Esophagus muscularis mucosa (tissue), 4 donors: ENCODE measurements around the gene GSTO1.

Experiments used
- EP300 ChIP-seq: sonication (generic); formaldehyde crosslinking; IDR thresholded peaks from one replicate; pipeline ENCODE4 v1.6.1; 2017; ENCODE audit warnings: antibody characterized with exemption
- POLR2A ChIP-seq: fragments of 450-650 bp; IDR thresholded peaks from one replicate; pipeline ENCODE4 v1.6.1; 2017; ENCODE audit warnings: antibody characterized with exemption, moderate library complexity, mild to moderate bottlenecking, low read depth
- POLR2AphosphoS5 ChIP-seq, 2 donors: sonication (generic); formaldehyde crosslinking; IDR thresholded peaks; one replicate each; pipeline ENCODE4 v1.6.1; 2017; ENCODE audit warnings: antibody characterized with exemption in 2 of 2
- TF ChIP-seq, protein P1 (sequence below), 3 experiments: fragments of 200-600 bp in 2 of 3; fragments of 450-650 bp in 1 of 3; sonication (generic) in 2 of 3; IDR thresholded peaks; one replicate each; pipeline ENCODE4 v1.5.1; 2017 to 2019; ENCODE audit warnings: antibody characterized with exemption in 3 of 3, mild to moderate bottlenecking in 2 of 3, moderate library complexity in 1 of 3

DNA sequence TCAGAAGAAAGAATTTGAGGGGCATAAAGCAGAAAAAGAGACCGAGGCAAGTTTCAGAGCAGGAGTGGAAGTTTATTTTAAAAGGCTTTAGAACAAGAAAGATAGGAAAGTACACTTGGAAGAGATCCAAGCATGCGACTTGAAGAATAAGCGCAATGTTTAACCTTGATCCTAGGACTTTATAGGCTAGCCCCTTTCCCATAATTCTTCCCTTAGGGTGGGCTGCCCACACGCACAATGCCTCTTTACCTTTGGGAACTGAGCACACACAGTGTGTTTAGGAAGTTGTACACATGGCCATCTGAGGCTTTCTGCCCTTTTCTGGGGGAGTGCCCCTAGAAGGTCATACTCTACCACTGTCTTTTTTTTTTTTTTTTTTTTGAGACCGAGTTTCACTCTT lies 11.2 kb upstream of the GSTO1 start:
- no peak for TF ChIP-seq POLR2AphosphoS5 (IDR thresholded peaks at IDR 0.05)
- no peak for TF ChIP-seq POLR2A
- TF ChIP-seq, protein P1, sequence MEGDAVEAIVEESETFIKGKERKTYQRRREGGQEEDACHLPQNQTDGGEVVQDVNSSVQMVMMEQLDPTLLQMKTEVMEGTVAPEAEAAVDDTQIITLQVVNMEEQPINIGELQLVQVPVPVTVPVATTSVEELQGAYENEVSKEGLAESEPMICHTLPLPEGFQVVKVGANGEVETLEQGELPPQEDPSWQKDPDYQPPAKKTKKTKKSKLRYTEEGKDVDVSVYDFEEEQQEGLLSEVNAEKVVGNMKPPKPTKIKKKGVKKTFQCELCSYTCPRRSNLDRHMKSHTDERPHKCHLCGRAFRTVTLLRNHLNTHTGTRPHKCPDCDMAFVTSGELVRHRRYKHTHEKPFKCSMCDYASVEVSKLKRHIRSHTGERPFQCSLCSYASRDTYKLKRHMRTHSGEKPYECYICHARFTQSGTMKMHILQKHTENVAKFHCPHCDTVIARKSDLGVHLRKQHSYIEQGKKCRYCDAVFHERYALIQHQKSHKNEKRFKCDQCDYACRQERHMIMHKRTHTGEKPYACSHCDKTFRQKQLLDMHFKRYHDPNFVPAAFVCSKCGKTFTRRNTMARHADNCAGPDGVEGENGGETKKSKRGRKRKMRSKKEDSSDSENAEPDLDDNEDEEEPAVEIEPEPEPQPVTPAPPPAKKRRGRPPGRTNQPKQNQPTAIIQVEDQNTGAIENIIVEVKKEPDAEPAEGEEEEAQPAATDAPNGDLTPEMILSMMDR (IDR thresholded peaks at IDR 0.05) = no peak
- TF ChIP-seq EP300 = no peak
